ENCODE measurements around the gene CFAP43.

The CFAP43 gene

DNA sequence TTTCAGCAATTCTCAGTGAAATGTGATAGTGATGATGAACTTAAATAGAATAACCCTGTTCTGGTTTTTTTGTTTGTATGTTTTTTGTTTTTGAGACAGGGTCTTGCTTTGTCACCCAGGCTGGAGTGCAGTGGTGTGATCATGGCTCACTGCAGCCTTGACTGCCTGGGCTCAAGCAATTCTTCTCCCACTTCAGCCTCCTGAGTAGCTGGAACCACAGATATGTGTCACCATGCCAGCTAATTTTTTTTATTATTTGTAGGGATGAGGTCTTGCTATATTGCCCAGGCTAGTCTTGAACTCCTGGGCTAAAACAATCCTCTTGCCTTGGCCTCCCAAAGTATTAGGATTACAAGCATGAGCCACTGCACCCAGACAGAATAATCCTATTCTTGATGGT, 132.2 kb downstream of the CFAP43 start:
- no peak for DNase-seq (ENCODE audit: low read depth in 3 of 3)

DNA sequence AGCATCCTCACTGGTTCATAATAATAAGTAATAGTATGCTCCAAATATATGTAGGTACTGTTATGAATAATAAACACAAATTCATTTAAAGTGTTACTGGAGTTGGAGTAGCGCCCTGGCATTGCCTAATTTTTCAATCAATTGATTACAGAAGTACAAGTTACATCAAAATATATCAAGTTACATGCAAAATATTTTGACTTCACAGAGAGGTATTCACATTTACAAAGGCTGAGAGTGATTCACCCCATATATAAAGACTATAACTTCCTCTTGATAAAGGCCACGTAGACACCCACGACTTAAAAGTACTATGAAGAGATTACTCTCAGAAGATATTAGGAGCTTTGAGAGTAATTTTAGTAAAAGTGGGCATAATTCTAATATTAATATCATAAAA, 132.9 kb downstream of the CFAP43 start:
- DNase-seq (ENCODE audit: low read depth in 3 of 3): no peak

DNA sequence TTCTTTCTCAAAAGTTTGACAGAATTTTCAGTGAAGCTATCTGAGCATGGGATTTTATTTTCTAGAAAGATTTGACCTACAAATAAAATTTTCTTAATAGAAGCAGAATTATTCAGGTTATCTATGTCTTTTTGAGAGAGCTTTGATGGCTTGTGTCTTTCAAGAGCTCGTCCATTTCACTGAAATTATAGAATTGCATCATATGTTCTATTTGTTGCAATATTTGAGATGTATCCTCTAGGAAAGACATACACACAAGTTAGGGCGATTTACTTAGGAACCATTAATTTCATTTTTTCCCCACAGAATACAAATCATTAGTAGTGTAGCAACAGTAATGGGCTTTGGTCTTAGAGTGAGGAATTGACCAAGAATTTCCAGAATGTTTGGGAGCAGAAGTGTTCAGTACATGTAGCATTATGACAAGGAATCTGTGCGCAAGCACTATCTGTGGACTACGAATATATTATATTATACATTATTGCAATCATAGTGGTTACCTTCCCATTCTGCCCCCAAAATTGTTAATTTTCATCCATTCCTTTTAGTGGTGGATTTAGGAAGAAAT, 133.7 kb downstream of the CFAP43 start:
- DNase-seq (ENCODE audit: low read depth in 3 of 3): no peak

DNA sequence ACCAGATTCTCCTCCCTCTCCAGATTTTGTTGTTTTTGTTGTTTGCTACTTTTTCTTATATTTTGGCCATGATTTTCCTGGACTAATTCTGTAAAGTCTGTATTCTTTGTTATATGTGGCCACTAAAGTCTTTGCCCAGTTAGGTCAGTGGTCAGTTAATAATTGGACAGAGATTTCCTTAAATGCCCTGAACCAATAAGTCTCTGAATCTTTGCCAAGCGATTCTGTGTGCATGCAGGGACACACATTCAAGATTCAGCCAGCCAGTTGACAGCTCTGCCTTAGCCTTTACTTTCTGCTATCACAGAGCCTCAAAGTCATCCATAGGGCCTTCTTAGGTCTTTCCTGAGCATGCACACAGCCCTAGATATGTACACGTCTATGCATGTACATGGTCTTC, 135.5 kb downstream of the CFAP43 start:
- no peak for DNase-seq (ENCODE audit: low read depth in 3 of 3)

DNA sequence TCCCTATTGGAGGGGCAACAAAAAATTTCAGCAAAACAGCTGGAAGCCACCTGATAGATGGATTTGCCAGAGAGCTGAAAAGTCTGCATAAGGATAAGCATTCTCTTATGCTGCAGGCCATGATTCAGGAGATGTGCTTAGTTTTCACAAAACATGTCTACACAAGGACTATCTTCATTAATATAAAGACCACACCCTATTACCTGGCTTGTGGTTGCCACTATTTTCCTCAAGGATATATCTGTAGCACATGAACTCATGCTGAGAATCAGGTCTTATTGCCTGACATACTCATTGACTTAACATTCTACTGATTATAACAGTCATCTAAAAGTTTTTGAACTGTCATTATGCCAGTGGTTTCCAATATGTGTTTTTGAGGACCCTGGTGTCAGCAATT, 139.4 kb downstream of the CFAP43 start:
- no peak for DNase-seq (ENCODE audit: low read depth in 3 of 3)

DNA sequence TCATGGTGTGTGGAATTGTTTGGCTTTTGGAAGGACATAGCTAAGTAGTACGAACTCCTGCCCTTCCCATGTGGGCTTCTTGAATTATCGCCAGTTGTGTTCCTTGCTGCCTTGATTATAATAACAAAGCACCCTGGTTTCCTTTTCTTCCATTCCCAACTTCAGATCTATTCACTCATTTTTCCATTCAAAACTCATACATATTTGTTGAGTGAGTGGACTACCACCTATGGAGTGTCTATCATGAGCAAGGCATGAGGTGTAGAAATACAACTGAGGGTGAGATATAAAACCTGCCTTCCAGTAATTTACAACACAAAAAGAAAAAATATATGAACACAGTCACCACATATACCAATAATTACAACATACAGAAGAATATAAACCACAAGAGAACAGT, 141.6 kb downstream of the CFAP43 start:
- DNase-seq (ENCODE audit: low read depth in 3 of 3): no peak

DNA sequence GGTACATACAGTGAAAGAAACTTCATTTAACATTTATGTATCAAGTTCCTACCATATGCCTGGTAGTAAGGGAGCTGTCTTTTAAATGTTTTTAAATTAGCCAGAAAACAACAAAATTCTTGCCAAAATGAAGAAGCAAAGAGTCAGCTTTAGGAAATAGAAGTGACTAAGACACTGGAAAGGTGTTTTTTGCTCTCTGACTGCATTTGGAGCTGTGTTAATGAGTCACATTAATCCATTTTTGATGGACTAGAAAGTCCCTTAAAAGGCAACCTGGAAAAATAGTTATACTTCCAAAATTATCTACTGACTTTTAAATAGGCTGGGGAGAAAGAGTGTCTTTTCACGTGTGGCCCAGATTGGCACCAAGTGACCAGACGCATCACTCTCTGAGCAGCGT, 142.5 kb downstream of the CFAP43 start:
- DNase-seq (ENCODE audit: low read depth in 3 of 3): no peak

DNA sequence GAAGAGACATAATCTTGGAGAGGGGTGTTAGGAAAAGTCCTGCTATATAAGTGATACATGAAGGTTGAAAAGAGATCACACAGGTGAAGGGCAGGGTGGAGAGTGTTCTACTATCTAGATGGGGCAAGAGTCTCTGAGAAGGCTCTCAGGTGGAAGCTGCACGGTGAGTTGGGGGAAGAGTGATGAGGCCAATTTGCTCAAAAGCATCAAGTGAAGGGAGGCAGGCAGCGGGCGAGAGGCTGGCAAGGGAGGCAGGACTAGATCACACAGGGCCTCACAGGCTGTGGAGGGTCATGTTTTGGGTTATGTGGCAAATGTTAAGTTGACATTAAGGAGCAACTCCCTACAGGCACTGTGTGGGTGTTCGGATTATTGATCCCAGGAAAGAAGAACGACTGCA, 143.9 kb downstream of the CFAP43 start:
- no peak for DNase-seq (ENCODE audit: low read depth in 3 of 3)

DNA sequence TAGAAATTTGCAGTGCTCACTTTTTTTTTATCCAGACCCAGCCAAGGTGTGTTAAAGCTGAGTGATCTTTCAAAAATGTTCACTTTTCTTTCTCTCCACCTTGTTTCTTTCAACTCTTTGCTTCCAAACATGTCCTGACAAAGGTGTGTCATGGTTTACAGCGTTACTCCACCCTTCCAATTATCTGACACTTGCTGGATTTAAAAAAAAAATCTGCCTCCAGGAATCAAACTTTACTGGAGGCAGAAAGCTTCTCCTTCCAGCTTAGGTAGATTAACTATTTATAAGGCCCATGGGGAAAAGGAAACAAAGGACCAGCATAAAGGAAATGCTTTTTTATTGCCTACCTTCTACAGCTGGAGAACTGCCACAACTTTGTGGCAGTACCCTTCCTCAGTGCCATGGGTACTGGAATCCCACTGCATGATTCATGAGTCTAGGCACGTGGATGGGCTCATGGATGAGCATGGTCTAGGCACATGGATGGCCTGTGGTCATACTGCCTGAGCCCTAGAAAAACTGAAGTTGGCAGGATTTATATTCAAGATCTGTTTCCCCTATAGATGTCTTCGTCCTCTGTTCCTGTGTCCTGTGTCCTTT, 146.3 kb downstream of the CFAP43 start, which contains the start of gene COL17A1:
Gene COL17A1 (minus strand): TSS at position 80 of the 600 bp plus-strand sequence. CDS start 5,207 bp downstream, outside the sequence.
- no peak for DNase-seq (ENCODE audit: low read depth in 3 of 3)

DNA sequence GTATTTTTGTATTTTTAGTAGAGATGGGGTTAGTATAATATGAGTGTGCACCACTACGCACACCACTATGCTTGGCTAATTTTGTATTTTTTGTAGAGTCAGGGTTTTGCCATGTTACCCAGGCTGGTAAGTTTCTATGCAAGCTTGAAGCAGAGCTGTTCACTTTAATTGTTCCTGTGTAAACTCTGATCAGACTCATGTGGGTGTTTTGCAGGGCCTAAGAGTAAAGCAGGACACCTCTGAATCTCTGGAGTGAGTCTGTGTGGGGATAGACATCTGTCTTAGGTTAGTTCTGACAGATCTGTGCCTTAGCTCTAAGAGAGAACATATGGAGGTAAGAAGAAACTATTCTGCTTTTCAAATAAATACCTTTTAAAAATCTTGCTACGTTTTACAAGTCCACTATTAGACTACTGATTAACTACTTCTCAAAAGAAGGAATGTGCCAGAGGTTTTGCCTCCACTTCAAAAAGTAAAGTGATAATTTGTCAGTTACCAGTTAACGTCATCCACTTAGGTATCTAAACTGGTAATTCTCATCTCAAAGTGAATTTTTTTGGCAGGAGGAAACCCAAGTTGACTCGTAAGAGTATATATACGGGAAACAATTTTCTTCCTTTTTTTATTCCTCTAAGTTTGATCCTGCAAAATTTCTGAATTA, 147.6 kb downstream of the CFAP43 start:
- no peak for DNase-seq (ENCODE audit: low read depth in 3 of 3)

DNA sequence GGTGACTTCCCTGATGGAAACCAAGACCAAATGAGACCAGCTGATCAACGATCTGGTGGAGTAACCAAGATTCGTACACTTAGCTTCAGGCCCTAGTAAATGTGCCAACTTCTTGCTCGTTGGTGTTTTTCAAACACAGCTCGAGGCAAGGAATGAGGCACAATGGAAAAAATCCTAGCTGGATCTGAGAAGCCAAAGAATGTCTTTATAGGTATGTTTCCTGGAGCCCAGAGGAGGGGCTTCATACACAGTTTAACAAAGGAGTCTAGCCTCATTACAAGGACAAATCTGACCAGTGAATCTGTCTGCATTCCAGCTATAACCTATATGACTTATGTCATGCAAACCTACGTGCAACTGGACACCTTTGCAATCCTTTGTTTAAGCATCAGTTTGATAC, 150.2 kb downstream of the CFAP43 start:
- no peak for DNase-seq (ENCODE audit: low read depth in 3 of 3)

DNA sequence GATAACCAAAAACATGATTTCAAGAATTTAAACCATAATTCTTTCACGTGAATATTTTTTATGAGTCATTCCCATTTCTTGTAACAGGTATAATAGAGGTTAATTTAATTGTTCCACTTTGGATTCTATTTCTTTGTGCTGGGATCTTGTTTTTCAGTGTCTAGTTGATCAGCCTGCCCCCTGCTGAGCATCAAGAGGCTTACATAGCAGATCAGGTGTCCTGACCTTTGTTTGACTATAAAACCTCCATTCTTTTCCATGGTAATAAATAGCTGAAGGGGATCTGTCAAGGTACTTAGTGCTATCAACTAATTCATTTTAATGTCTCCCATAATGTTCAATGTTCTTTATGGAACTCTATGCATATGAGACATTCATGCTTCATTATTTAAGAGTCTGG, 151.4 kb downstream of the CFAP43 start:
- no peak for DNase-seq (ENCODE audit: low read depth in 3 of 3)
